ENCODE data around the gene WIPI1. TPM values are rescaled to one million over a fixed set of nuclear protein-coding genes. Genes with fewer than 3 reads are reported as not detected.

Gene WIPI1
- polyA plus RNA-seq, 1 donor (not counting 4 experiments of a cell fraction or from before 2014, with no cell fraction given) = 49.4 TPM

DNA sequence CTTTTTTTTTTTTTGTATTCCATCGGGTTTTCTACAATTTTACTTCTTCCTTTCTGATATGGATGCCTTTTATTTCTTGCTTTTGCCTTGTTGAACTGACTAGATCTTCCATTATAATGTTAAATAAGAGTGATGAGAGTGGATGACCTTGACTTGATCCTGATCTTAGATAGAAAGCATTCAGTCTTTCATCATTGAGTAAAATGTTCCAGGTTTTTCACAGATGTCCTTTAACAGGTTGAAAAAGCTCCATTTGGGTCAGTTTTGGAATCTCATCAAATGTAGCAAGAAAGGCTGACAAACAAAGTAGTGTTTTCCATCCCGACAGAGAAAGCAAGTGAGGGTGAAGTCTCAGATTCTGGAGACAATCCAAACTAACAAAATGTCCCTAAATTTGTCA lies 27.2 kb upstream of the WIPI1 start:
- no peaks in the 10 kb centered on the region for H3K79me2 ChIP-seq (ENCODE audit: control insufficient read depth, insufficient read depth, low read length)
- no peaks in the 10 kb centered on the region for H3K4me1 ChIP-seq (ENCODE audit: control insufficient read depth, extremely low read depth, insufficient read depth, low read length)
- no peak for TF ChIP-seq EZH2 (IDR thresholded peaks at IDR 0.05; ENCODE audit: low read length)
- TF ChIP-seq, protein P1, sequence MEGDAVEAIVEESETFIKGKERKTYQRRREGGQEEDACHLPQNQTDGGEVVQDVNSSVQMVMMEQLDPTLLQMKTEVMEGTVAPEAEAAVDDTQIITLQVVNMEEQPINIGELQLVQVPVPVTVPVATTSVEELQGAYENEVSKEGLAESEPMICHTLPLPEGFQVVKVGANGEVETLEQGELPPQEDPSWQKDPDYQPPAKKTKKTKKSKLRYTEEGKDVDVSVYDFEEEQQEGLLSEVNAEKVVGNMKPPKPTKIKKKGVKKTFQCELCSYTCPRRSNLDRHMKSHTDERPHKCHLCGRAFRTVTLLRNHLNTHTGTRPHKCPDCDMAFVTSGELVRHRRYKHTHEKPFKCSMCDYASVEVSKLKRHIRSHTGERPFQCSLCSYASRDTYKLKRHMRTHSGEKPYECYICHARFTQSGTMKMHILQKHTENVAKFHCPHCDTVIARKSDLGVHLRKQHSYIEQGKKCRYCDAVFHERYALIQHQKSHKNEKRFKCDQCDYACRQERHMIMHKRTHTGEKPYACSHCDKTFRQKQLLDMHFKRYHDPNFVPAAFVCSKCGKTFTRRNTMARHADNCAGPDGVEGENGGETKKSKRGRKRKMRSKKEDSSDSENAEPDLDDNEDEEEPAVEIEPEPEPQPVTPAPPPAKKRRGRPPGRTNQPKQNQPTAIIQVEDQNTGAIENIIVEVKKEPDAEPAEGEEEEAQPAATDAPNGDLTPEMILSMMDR (optimal IDR thresholded peaks at IDR 0.05 in 1 of 3, IDR thresholded peaks at IDR 0.05 in 1 of 3, conservative IDR thresholded peaks at IDR 0.05 in 1 of 3; ENCODE audit: extremely low read depth in 1 of 3, insufficient read depth in 2 of 3, low read length in 3 of 3) = no peak
- H3K4me2 ChIP-seq (ENCODE audit: control insufficient read depth, extremely low read depth, insufficient read depth, low read depth, low read length) = no peak overlapping the region
- no peak overlapping the region for H2AFZ ChIP-seq (ENCODE audit: control insufficient read depth, low read length)
- no peak overlapping the region for H3K27ac ChIP-seq (ENCODE audit: control insufficient read depth, insufficient read depth, low read length)
- DNase-seq (ENCODE audit: low read depth, low spot score) (no peak), FAIRE-seq (no peak)
- H3K27me3 ChIP-seq (ENCODE audit: control insufficient read depth, extremely low read depth, insufficient read depth, low read length) = peaks cover 8% of the 10 kb centered on the region
- H3K36me3 ChIP-seq (ENCODE audit: control insufficient read depth in 2 of 2, extremely low read depth in 1 of 2, insufficient read depth in 2 of 2, low read length in 2 of 2) = no peaks in the 10 kb centered on the region
- H3K9me3 ChIP-seq (ENCODE audit: control insufficient read depth, low read depth, low read length) = no peaks in the 10 kb centered on the region
- H3K4me3 ChIP-seq (ENCODE audit: control insufficient read depth in 2 of 3, extremely low read depth in 1 of 3, insufficient read depth in 2 of 3, low read depth in 1 of 3, low read length in 3 of 3) = no peak overlapping the region
- dilution Hi-C loops (cut with MboI; ENCODE audit: extremely low pct_ligation_motif_present, low sequenced_read_pairs) = no loop called here
- H3K9ac ChIP-seq (ENCODE audit: control insufficient read depth, extremely low read depth, insufficient read depth, low read length) = no peak overlapping the region
- H4K20me1 ChIP-seq (ENCODE audit: control insufficient read depth, extremely low read depth, insufficient read depth, low read length) = no peaks in the 10 kb centered on the region
- H3K9me1 ChIP-seq (ENCODE audit: control insufficient read depth, extremely low read depth, insufficient read depth, low read length) = no peaks in the 10 kb centered on the region

DNA sequence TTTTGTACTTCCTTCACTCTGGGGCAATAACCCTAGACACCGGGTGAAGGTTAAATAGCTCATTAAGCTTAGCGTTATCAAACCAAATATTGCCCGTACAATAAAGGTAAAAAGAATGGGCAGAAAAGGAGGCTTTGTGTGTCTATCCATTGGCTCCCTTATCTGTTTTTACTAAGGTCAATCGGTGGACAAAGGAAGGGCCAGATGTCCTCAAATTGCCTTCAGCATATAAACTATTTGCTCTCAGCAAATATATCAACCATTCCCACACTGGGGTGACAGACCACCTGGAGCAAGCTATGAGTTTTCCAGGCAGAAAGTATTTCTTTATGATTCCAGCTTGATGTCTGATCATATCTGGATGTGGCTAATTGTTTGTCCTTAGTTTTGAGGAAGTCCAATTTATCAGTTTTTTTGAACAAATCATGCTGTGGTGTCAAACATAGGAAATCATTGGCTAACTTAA lies 25.3 kb upstream of the WIPI1 start:
- Histone ChIP-seq H3K9me3 (ENCODE audit: control insufficient read depth, low read depth, low read length) (no peaks in the 10 kb centered on the region), H3K4me3 (ENCODE audit: control insufficient read depth in 2 of 3, extremely low read depth in 1 of 3, insufficient read depth in 2 of 3, low read depth in 1 of 3, low read length in 3 of 3) (no peak overlapping the region), H3K4me1 (ENCODE audit: control insufficient read depth, extremely low read depth, insufficient read depth, low read length) (no peaks in the 10 kb centered on the region), H3K27me3 (ENCODE audit: control insufficient read depth, extremely low read depth, insufficient read depth, low read length) (peaks cover 8% of the 10 kb centered on the region), H3K4me2 (ENCODE audit: control insufficient read depth, extremely low read depth, insufficient read depth, low read depth, low read length) (no peak overlapping the region), H3K27ac (ENCODE audit: control insufficient read depth, insufficient read depth, low read length) (no peak overlapping the region), H4K20me1 (ENCODE audit: control insufficient read depth, extremely low read depth, insufficient read depth, low read length) (no peaks in the 10 kb centered on the region), H3K36me3 (ENCODE audit: control insufficient read depth in 2 of 2, extremely low read depth in 1 of 2, insufficient read depth in 2 of 2, low read length in 2 of 2) (no peaks in the 10 kb centered on the region), H3K9ac (ENCODE audit: control insufficient read depth, extremely low read depth, insufficient read depth, low read length) (no peak overlapping the region), H3K79me2 (ENCODE audit: control insufficient read depth, insufficient read depth, low read length) (no peaks in the 10 kb centered on the region), H3K9me1 (ENCODE audit: control insufficient read depth, extremely low read depth, insufficient read depth, low read length) (no peaks in the 10 kb centered on the region), H2AFZ (ENCODE audit: control insufficient read depth, low read length) (no peak overlapping the region)
- dilution Hi-C loops (cut with MboI; ENCODE audit: extremely low pct_ligation_motif_present, low sequenced_read_pairs) = no loop called here
- FAIRE-seq (no peak), DNase-seq (ENCODE audit: low read depth, low spot score) (no peak)
- TF ChIP-seq, protein P1 (optimal IDR thresholded peaks at IDR 0.05 in 1 of 3, IDR thresholded peaks at IDR 0.05 in 1 of 3, conservative IDR thresholded peaks at IDR 0.05 in 1 of 3; ENCODE audit: extremely low read depth in 1 of 3, insufficient read depth in 2 of 3, low read length in 3 of 3) = no peak
- TF ChIP-seq EZH2 (IDR thresholded peaks at IDR 0.05; ENCODE audit: low read length) = no peak

All from keratinocyte (primary cell).